T47D (cell line): ENCODE results near the gene RELCH.
A peak's percentile ranks its signal among the peaks of the same experiment; 100 is the strongest.

Experiments used
- DNase-seq, 2 experiments: peaks; one replicate each; pipeline versions ENCODE4 v3.0.0 to v3.0.0-alpha.2; 2011 to 2012; ENCODE audit warnings: low read depth in 1 of 2, low spot score in 1 of 2
- JUND ChIP-seq: IDR thresholded peaks from 2 replicates; pipeline ENCODE4 v1.6.1; 2012; ENCODE audit warnings: low read depth
- in situ Hi-C: cut with HindIII; loops from 2 replicates; pipeline ENCODE4 v1.10.0; 2016; ENCODE audit warnings: low sequenced_read_pairs, low pct_unique_long_range_greater_than_20kb

RELCH gene

GRCh38 chr18:62200121-62200914, 13.3 kb downstream of the RELCH start:
- in situ Hi-C loops, result no loop called here
- no peak for DNase-seq
- TF ChIP-seq JUND, result no peak

GRCh38 chr18:62201870-62202269, 14.8 kb downstream of the RELCH start:
- DNase-seq, result peak in 1 of 2 experiments; percentile 45
- no peak for TF ChIP-seq JUND
- in situ Hi-C loops, result no loop called here

GRCh38 chr18:62205824-62206223, 18.8 kb downstream of the RELCH start:
- in situ Hi-C loops, result no loop called here
- TF ChIP-seq JUND, result no peak
- DNase-seq, result no peak

DNA sequence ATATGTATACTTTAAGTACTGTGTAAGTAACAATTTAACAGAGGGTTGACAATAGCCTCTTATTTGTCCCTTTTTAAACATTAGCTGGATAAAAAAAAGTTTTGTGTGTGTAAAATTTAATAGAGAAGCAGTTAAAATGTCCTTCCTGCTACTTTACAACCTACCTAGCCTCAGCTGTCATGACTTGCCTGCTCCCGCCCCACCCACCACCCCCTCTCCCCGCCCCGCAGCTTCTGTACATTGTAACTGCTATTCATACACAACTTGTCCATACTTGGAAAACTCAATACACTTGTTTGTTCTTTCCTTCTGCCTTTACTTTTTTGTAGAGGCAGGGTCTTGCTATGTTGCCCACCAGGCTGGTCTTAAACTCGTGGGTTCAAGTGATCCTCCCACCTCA, 19.5 kb downstream of the RELCH start:
- in situ Hi-C loops, result no loop called here
- no peak for TF ChIP-seq JUND

DNA sequence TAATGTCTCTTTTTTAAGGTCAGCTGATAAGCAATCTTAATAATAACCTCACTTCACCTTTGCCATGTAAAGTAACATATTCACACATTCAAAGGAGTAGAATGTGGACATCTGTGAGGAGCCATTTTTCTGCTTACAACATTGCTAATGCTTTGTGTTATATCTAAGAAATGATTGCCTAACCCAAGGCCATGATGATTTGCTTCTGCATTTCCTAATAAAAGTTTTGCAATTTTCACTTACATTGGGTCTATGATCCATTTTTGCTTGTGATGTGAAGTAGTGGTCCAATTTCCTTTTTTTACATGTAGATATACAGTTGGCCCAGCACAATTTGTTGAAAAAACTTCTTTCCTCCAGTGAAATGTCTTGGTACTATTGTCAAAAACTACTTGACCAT, 22.0 kb downstream of the RELCH start:
- TF ChIP-seq JUND, result no peak
- DNase-seq, result no peak
- in situ Hi-C loops, result no loop called here

More for the DNA sequence above, 19.5 kb downstream of the RELCH start:
- no peak for DNase-seq

GRCh38 chr18:62210138-62210537, 23.1 kb downstream of the RELCH start:
- in situ Hi-C loops, result no loop called here
- no peak for TF ChIP-seq JUND
- DNase-seq, result no peak

DNA sequence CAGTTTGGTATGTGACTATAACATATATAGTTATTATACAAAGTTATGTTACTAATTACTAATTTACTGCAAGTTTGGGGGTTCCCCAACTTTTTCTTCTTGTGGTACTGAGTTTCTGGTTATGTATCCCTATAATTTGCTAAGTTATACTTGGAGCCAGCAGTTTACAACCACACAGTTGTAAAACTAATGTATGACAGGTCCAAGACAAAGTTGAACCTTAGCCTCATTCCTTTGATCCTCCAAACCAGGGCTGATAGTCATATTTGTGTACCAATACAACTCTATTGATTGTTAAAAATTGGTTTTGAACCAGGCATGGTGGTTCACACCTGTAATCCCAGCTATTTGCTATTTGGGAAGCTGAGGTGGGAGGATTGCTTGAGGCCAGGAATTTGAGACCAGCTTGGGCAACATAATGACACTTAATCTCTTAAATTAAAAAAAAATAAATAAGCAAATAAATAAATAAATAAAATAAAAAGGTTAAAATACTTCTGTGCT, 24.3 kb downstream of the RELCH start:
- no peak for TF ChIP-seq JUND
- in situ Hi-C loops, result no loop called here
- no peak for DNase-seq

- TF ChIP-seq JUND, result no peak
- DNase-seq, result no peak
- in situ Hi-C loops, result no loop called here
These were observed 27.7 kb downstream of the RELCH start for GRCh38 chr18:62214790-62215189.

- in situ Hi-C loops, result no loop called here
These were observed 37.2 kb downstream of the RELCH start for GRCh38 chr18:62224229-62224628.

DNA sequence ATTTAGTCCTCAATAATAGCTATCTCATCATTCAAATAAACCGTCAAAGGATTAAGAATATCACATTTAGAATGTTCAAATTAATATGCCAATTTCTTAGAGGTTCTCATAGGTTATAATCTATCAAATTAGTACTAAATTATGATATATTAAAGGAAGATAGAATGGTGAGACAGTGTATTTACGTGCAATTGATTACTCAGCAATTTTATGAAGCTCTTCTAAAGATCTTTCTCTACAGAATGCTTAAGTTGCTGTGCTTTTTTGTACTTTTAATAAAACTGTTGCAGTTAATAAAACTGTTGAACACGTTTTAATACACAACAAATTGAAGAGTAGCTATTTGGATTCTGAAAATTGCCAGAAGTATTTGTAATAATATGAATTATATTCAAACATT, 39.0 kb downstream of the RELCH start:
- no peak for DNase-seq
- no peak for TF ChIP-seq JUND
- in situ Hi-C loops, result no loop called here

More at GRCh38 chr18:62224229-62224628, 37.2 kb downstream of the RELCH start:
- DNase-seq, result no peak
- no peak for TF ChIP-seq JUND

GRCh38 chr18:62236252-62236651, 49.2 kb downstream of the RELCH start:
- no peak for TF ChIP-seq JUND
- in situ Hi-C loops, result no loop called here
- no peak for DNase-seq

- DNase-seq, result no peak
- no peak for TF ChIP-seq JUND
- in situ Hi-C loops, result no loop called here
These were observed 52.4 kb downstream of the RELCH start for GRCh38 chr18:62239475-62239874.

- TF ChIP-seq JUND, result no peak
- in situ Hi-C loops, result no loop called here
- no peak for DNase-seq
These were observed 55.9 kb downstream of the RELCH start for GRCh38 chr18:62242955-62243354.

- DNase-seq, result no peak
- no peak for TF ChIP-seq JUND
- in situ Hi-C loops, result no loop called here
These were observed 58.1 kb downstream of the RELCH start for GRCh38 chr18:62245177-62245576.
